Ovary (tissue), 10 donors: ENCODE data around the gene DEDD2. TPM values are rescaled to one million over a fixed set of nuclear protein-coding genes. Genes with fewer than 3 reads are reported as not detected.
"Not testable (repeated sequence)": the region's sequence is repeated elsewhere in the genome, so short reads cannot be mapped to it uniquely, and the experiment has no call there.

Experiments used
- DNase-seq, 5 donors: peaks; one replicate each; pipeline ENCODE4 v3.0.0-alpha.2; 2019 to 2020
- H3K27ac ChIP-seq, 2 donors: fragments of 200-600 bp; one replicate each; pipeline versions ENCODE4 v1.5.1 to v1.8.0; 2019 to 2022
- H3K27me3 ChIP-seq: fragments of 200-600 bp; one replicate; pipeline ENCODE4 v1.8.0; 2022
- H3K36me3 ChIP-seq: fragments of 200-600 bp; sonication (generic); one replicate; pipeline ENCODE4 v1.5.1; 2019
- H3K4me1 ChIP-seq: one replicate; pipeline ENCODE4 v1.8.1; 2013; ENCODE audit warnings: mild to moderate bottlenecking, moderate library complexity; ENCODE audit not compliant: insufficient read depth
- H3K4me3 ChIP-seq: fragments of 200-600 bp; sonication (generic); one replicate; pipeline ENCODE4 v1.5.1; 2017
- H3K9me3 ChIP-seq, 2 donors: fragments of 200-600 bp in 1 of 2; sonication (generic) in 1 of 2; one replicate each; pipeline versions ENCODE4 v1.5.1 to v1.8.1; 2013 to 2019; ENCODE audit warnings: mild to moderate bottlenecking in 1 of 2, moderate library complexity in 1 of 2
- EP300 ChIP-seq: sonication (generic); formaldehyde crosslinking; IDR thresholded peaks from one replicate; pipeline ENCODE4 v1.6.1; 2017; ENCODE audit warnings: antibody characterized with exemption
- POLR2A ChIP-seq: fragments of 450-650 bp; IDR thresholded peaks from one replicate; pipeline ENCODE4 v1.6.1; 2017; ENCODE audit warnings: antibody characterized with exemption, mild to moderate bottlenecking, moderate library complexity
- WGBS, 3 donors: extraction: QIAGEN DNeasy Blood & Tissue Kit in 1 of 3; methylation state at CpG; one replicate each; pipeline versions ENCODE4 v1.1.5 to v1.1.7; 2013 to 2017; 5-methylcytosine and 5-hydroxymethylcytosine counted together
- intact Hi-C, 4 donors: fragments of 100-400 bp; cut with DNase I; formaldehyde crosslinking; loops; one replicate each; pipeline versions ENCODE4 v1.11.0 to v1.15.1; 2022 to 2023
- long read RNA-seq, 3 donors: library from polyadenylated mRNA in 2 of 3; unstranded in 2 of 3; transcript quantifications; one replicate each; pipeline ENCODE4 v2.0.0 and lab custom pipeline, GENCODE V29; 2021 to 2026
- polyA plus RNA-seq, 2 donors: library from polyadenylated mRNA; stranded (reverse); fragments of 200-250 nt in 1 of 2; fragments of 350-450 nt in 1 of 2; fragmentation: Illumina TruSeq in 1 of 2; extraction: RNeasy Lipid Tissue Mini Kit (QIAGEN cat#74804) in 1 of 2; gene quantifications; one replicate each; pipeline ENCODE4 v1.2.3, GENCODE V29; 2013 to 2014
- total RNA-seq, 7 donors: library from RNA; depleted of rRNA in 2 of 7; stranded (reverse); fragments of >200 nt in 2 of 7; fragmentation: NEBNext Ultra II Directional in 3 of 7; extraction: Animal tissue kit (Norgen Biotek cat#: 25700) in 3 of 7; gene quantifications; one replicate each; pipeline versions ENCODE4 v1.1.0 to v1.2.4, GENCODE V29; 2016 to 2023
- TF ChIP-seq, protein P1 (sequence below), 3 donors: fragments of 450-650 bp in 2 of 3; fragments of 200-600 bp in 1 of 3; IDR thresholded peaks; one replicate each; pipeline versions ENCODE4 v1.5.1 to v1.8.0; 2016 to 2022; ENCODE audit warnings: antibody characterized with exemption in 3 of 3, mild to moderate bottlenecking in 1 of 3
- donor health status: DM: no; HTN: no; CAD: no; lungs with moderate emphysema.
- donor health status: DM: no; HTN: no; CAD: no.
- donor health status: Bipolar disorder and iron deficiency.
- donor health status: DM: yes; HTN: yes; CAD: no.
- donor health status: DM: no; HTN: no; CAD: no.
- donor health status: DM: yes; HTN: yes; CAD: no.

DEDD2 gene, protein sequence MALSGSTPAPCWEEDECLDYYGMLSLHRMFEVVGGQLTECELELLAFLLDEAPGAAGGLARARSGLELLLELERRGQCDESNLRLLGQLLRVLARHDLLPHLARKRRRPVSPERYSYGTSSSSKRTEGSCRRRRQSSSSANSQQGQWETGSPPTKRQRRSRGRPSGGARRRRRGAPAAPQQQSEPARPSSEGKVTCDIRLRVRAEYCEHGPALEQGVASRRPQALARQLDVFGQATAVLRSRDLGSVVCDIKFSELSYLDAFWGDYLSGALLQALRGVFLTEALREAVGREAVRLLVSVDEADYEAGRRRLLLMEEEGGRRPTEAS
- total RNA-seq (10 to 100 TPM; 14.9 to 36.8 (median 25.1) TPM), polyA plus RNA-seq (10 to 100 TPM in 1 of 2 donors, 1 to 10 TPM in 1; 8.3 to 33.1 TPM)
- long read RNA-seq, donor 1, transcript DEDD2-203 (4 exons, 1,586 nt): minor isoform, 32 of 150 reads
- long read RNA-seq, donor 1, transcript DEDD2-205 (5 exons, 1,183 nt): major isoform, 79 of 150 reads
- long read RNA-seq, donor 1, partial matches to known transcripts: 4 of 150 reads
- long read RNA-seq, donor 1, other reads (novel, unspliced or antisense): 28 of 150 reads
- long read RNA-seq, donor 2, transcript DEDD2-205 (5 exons, 1,183 nt): major isoform, 10 of 15 reads
- long read RNA-seq, donor 2, partial matches to known transcripts: 0 of 15 reads
- long read RNA-seq, donor 2, other reads (novel, unspliced or antisense): 0 of 15 reads
- long read RNA-seq, donor 3, transcript DEDD2-203 (4 exons, 1,586 nt): minor isoform, 18 of 62 reads
- long read RNA-seq, donor 3, transcript DEDD2-205 (5 exons, 1,183 nt): major isoform, 29 of 62 reads
- long read RNA-seq, donor 3, partial matches to known transcripts: 4 of 62 reads
- long read RNA-seq, donor 3, other reads (novel, unspliced or antisense): 5 of 62 reads

DNA sequence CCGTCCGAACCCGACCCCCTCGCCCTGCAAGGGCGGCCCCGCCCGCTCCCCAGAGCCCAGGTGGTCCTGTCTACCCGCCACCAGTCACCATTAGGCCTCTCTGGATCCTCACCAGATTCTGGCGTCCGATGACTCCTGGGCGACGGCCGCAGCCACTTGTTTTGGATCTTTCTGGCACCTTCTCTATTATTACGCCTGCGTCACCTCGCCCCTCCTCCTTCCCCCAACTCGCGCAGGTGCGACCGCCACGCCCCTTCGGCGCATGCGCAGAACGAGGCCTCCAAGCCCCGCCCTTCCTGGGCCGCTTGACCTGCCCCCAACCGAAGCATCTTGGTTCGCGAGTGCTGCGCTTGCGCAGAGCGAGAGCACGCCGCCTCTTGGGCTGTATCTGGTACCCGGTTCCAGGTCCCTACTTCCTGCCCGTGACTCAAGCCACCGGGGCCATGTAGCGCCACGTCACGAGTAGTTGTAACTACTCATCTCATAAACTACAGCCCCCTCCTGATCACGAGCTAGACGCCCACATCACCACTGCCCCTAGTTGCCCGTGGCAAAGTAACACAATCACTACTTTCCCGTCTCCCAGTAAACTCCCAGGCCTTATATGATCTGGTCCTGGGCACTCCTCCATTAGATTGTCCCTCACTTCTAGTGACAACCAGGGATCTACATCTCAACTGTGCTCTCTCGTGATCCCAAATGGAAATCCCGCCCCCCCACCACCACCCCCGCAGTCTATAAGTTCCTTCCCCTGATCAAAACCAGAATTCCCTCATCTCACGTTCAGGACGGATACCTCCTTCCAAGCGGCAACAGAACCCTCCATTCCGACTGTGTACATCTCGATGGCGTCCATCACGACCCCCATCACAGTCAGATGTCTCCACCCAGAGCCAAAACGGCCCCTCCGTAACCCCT is at the start of gene DEDD2:
TSS of gene DEDD2 (minus strand) at position 158 of the 918 bp plus-strand sequence. CDS start 670 bp downstream, outside the sequence.
- Histone ChIP-seq H3K4me3 (peak within 1 kb of the TSS; percentile 93), H3K4me1 (peaks cover 6% of the 10 kb centered on the region), H3K27me3 (no peaks in the 10 kb centered on the region), H3K9me3 (no peaks in the 10 kb centered on the region), H3K36me3 (no peaks in the 10 kb centered on the region), H3K27ac (peak within 1 kb of the TSS; percentile 84 to 93)
- intact Hi-C loops: no loop called here
- 13 to 15% (median 13%) methylated on average over 54 to 57 of the region's 57 CpGs for WGBS, 3 donors
- TF ChIP-seq POLR2A (peak; percentile 56), EP300 (no peak)
- DNase-seq: peak; percentile 97 to 99 (median 98)

DNA sequence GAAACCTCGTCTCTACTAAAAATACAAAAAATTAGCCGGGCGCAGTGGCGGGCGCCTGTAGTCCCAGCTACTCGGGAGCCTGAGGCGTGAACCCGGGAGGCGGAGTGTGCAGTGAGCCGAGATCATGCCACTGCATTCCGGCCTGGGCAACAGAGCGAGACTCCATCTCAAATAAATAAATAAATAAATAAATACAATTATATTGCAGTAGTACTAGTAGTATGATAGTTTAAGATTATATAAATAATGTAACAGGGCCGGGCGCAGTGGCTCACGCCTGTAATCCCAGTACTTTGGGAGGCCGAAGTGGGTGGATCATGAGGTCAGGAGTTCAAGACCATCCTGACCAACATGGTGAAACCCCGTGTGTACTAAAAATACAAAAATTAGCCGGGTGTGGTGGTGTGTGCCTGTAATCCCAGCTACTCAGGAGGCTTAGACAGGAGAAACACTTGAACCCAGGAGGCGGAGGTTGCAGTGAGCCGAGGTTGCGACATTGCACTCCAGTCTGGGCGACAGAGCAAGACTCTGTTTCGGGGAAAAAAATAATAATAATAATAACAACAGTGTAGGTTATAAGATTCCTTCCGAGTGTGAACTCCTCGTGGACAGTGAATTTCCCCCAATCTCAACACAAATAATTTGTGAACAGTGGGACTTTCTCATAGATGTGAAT is 49.6 kb upstream of the DEDD2 start:
- DNase-seq: peak in 4 of 5 donors; percentile 12 to 38 (median 34)
- H3K36me3 ChIP-seq, H3K4me1 ChIP-seq, H3K9me3 ChIP-seq, H3K27me3 ChIP-seq, H3K4me3 ChIP-seq, intact Hi-C loops: not testable (repeated sequence)
- 84 to 88% (median 88%) methylated on average over 25 of the region's 25 CpGs for WGBS, 3 donors
- H3K27ac ChIP-seq: peak overlapping the region in 1 of 2 donors; percentile 100

DNA sequence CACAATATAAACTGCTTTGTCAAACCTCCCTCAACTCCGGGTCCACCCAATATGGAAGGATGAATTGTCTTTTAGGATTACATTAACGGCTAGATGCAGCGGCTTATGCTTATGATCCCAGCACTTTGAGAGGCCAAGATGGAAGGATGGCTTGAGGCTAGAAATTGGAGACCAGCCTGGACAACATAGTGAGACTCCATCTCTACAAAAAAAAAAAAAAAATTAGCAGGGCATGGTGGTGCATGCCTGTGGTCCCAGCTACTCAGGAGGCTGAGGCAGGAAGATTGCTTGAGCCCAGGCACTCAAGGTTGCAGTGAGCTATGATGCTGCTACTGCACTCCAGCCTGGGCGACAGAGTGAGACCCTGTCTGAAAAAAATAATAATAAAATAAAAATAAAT is 48.6 kb upstream of the DEDD2 start:
- H3K36me3 ChIP-seq, intact Hi-C loops, H3K4me3 ChIP-seq, H3K27me3 ChIP-seq, H3K4me1 ChIP-seq, DNase-seq, H3K9me3 ChIP-seq, H3K27ac ChIP-seq: not testable (repeated sequence)
- 87 to 92% (median 88%) methylated on average over 4 of the region's 4 CpGs for WGBS, 3 donors

DNA sequence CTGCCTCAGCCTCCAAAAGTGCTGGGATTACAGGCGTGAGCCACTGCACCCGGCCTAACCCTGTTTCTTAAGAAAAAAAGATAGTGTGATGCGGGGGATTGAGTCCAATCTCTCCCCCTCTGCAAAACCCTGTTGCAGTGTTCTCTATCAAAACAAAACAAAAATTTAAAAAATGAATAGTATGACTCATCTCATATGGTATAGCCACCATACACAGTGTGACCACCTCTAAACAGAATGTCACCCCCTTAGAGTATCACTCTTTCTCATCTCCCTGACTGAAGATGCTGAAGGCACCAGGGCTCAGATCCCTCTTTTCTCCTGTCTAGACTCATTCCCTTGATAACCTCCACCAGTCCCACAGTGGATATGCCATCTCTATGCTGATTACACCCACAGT is 44.3 kb upstream of the DEDD2 start:
- intact Hi-C loops: no loop called here
- H3K4me1 ChIP-seq: no peaks in the 10 kb centered on the region
- H3K9me3 ChIP-seq: no peaks in the 10 kb centered on the region
- TF ChIP-seq POLR2A (no peak), EP300 (no peak)
- TF ChIP-seq, protein P1, sequence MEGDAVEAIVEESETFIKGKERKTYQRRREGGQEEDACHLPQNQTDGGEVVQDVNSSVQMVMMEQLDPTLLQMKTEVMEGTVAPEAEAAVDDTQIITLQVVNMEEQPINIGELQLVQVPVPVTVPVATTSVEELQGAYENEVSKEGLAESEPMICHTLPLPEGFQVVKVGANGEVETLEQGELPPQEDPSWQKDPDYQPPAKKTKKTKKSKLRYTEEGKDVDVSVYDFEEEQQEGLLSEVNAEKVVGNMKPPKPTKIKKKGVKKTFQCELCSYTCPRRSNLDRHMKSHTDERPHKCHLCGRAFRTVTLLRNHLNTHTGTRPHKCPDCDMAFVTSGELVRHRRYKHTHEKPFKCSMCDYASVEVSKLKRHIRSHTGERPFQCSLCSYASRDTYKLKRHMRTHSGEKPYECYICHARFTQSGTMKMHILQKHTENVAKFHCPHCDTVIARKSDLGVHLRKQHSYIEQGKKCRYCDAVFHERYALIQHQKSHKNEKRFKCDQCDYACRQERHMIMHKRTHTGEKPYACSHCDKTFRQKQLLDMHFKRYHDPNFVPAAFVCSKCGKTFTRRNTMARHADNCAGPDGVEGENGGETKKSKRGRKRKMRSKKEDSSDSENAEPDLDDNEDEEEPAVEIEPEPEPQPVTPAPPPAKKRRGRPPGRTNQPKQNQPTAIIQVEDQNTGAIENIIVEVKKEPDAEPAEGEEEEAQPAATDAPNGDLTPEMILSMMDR (IDR thresholded peaks at IDR 0.05): no peak
- 63 to 77% (median 65%) methylated on average over 3 of the region's 3 CpGs for WGBS, 3 donors
- no peak overlapping the region for H3K27ac ChIP-seq
- no peak overlapping the region for H3K4me3 ChIP-seq
- no peak for DNase-seq
- H3K36me3 ChIP-seq: no peaks in the 10 kb centered on the region
- no peaks in the 10 kb centered on the region for H3K27me3 ChIP-seq

DNA sequence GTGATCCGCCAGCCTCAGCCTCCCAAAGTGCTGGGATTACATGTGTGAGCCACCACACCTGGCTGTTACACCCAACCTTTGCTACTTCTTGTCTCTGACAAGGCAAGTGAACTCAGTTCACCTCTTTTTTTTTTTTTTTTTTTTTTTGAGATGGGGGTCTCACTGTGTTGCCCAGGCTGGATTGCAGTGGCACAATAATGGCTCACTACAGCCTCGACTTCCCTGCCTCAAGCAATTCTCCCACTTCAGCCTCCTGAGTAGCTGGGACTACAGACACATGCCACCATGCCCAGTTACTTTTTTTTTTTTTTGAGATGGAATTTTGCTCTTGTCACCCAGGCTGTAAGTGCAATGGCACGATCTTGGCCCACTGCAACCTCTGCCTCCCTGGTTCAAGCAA is 40.4 kb upstream of the DEDD2 start:
- H3K27me3 ChIP-seq, H3K4me3 ChIP-seq, intact Hi-C loops, H3K9me3 ChIP-seq, H3K4me1 ChIP-seq, H3K27ac ChIP-seq, H3K36me3 ChIP-seq, DNase-seq: not testable (repeated sequence)
- WGBS, 3 donors: 83 to 88% (median 86%) methylated on average over 3 of the region's 3 CpGs
